Ovary (tissue), 3 donors: Measurements from ENCODE around the gene SLC17A1.

Experiments used
- CTCF ChIP-seq, 3 donors: fragments of 450-650 bp in 2 of 3; fragments of 200-600 bp in 1 of 3; IDR thresholded peaks; one replicate each; pipeline versions ENCODE4 v1.5.1 to v1.8.0; 2016 to 2022; ENCODE audit warnings: antibody characterized with exemption in 3 of 3, mild to moderate bottlenecking in 1 of 3
- POLR2A ChIP-seq: fragments of 450-650 bp; IDR thresholded peaks from one replicate; pipeline ENCODE4 v1.6.1; 2017; ENCODE audit warnings: antibody characterized with exemption, mild to moderate bottlenecking, moderate library complexity
- donor health status: DM: no; HTN: no; CAD: no.

GRCh38 chr6:25777856-25778649 is 53.8 kb downstream of the SLC17A1 start:
- TF ChIP-seq CTCF (IDR thresholded peaks at IDR 0.05) (no peak), POLR2A (no peak)
